Neural cell (in vitro differentiated cells): ENCODE results near the gene PGA3. TPM values are rescaled to one million over a fixed set of nuclear protein-coding genes. Genes with fewer than 3 reads are reported as not detected.
A peak's percentile ranks its signal among the peaks of the same experiment; 100 is the strongest.

ENCODE experiments used
- H2AFZ ChIP-seq: fragments of 200-600, 300-800 bp; sonication (generic), shearing (Covaris generic); 2 replicates; pipeline ENCODE4 v1.6.0; 2014; ENCODE audit warnings: low read depth, mild to moderate bottlenecking, antibody characterized with exemption, low read length, moderate library complexity
- H3F3A ChIP-seq: fragments of 200-600 bp; shearing (Covaris generic); 2 replicates; pipeline ENCODE4 v1.6.1; 2016; ENCODE audit warnings: mild to moderate bottlenecking, moderate library complexity, mixed read lengths, antibody characterized with exemption, low read length; ENCODE audit not compliant: insufficient read depth, poor library complexity, severe bottlenecking
- H3K27ac ChIP-seq: fragments of 200-600, 300-800 bp; sonication (generic), shearing (Covaris generic); 2 replicates; pipeline ENCODE4 v1.5.1; 2014; ENCODE audit warnings: mild to moderate bottlenecking, low read length, moderate library complexity
- H3K27me3 ChIP-seq: fragments of 300-800, 200-600 bp; sonication (generic), shearing (Covaris generic); 2 replicates; pipeline ENCODE4 v1.6.0; 2014; ENCODE audit warnings: mild to moderate bottlenecking, low read depth, low read length, moderate library complexity; ENCODE audit not compliant: insufficient read depth
- H3K36me3 ChIP-seq: fragments of 300-800, 200-600 bp; sonication (generic), shearing (Covaris generic); 2 replicates; pipeline ENCODE4 v1.5.1; 2014; ENCODE audit warnings: mild to moderate bottlenecking, antibody characterized with exemption, low read length, moderate library complexity; ENCODE audit not compliant: insufficient read depth
- H3K4me2 ChIP-seq: fragments of 300-800, 200-600 bp; sonication (generic), shearing (Covaris generic); 2 replicates; pipeline ENCODE4 v1.6.0; 2014; ENCODE audit warnings: mild to moderate bottlenecking, low read length
- H3K4me3 ChIP-seq: fragments of 300-800, 200-600 bp; sonication (generic), shearing (Covaris generic); 2 replicates; pipeline ENCODE4 v1.5.1; 2014; ENCODE audit warnings: mild to moderate bottlenecking, low read length, moderate library complexity
- H3K79me2 ChIP-seq: fragments of 200-600 bp; shearing (Covaris generic); replicated peaks from 2 replicates; pipeline ENCODE4 v1.6.0; 2014; ENCODE audit warnings: mild to moderate bottlenecking, low read length, moderate library complexity; ENCODE audit not compliant: insufficient read depth
- H3K9ac ChIP-seq: fragments of 300-800, 200-600 bp; sonication (generic), shearing (Covaris generic); 2 replicates; pipeline ENCODE4 v1.6.1; 2016; ENCODE audit warnings: mild to moderate bottlenecking, low read length, mixed read lengths
- H3K9me2 ChIP-seq: fragments of 200-600 bp; shearing (Covaris generic); 2 replicates; pipeline ENCODE4 v1.6.1; 2016; ENCODE audit warnings: mild to moderate bottlenecking, low read length, mixed read lengths; ENCODE audit not compliant: insufficient read depth
- H3K9me3 ChIP-seq: fragments of 200-600, 300-800 bp; sonication (generic), shearing (Covaris generic); 2 replicates; pipeline ENCODE4 v1.6.1; 2016; ENCODE audit warnings: mild to moderate bottlenecking, mixed run types, low read length, moderate library complexity, mixed read lengths
- H4K20me1 ChIP-seq: fragments of 200-600 bp; shearing (Covaris generic); 2 replicates; pipeline ENCODE4 v1.6.1; 2016; ENCODE audit warnings: mild to moderate bottlenecking, mixed run types; ENCODE audit not compliant: insufficient read depth
- CTCF ChIP-seq: fragments of 450-650 bp; IDR thresholded peaks from 2 replicates; pipeline ENCODE4 v1.5.1; 2014; ENCODE audit warnings: antibody characterized with exemption, mild to moderate bottlenecking, moderate library complexity; ENCODE audit not compliant: poor library complexity, severe bottlenecking
- EP300 ChIP-seq: fragments of 450-650 bp; conservative IDR thresholded peaks from 2 replicates; pipeline ENCODE4 v1.6.1; 2014; ENCODE audit warnings: antibody characterized with exemption, mild to moderate bottlenecking, moderate library complexity; ENCODE audit not compliant: poor library complexity, severe bottlenecking
- MXI1 ChIP-seq: fragments of 450-650 bp; conservative IDR thresholded peaks from 2 replicates; pipeline ENCODE4 v1.6.1; 2014; ENCODE audit warnings: antibody characterized with exemption, mild to moderate bottlenecking; ENCODE audit not compliant: poor library complexity, severe bottlenecking
- POLR2AphosphoS5 ChIP-seq: IDR thresholded peaks from 2 replicates; pipeline ENCODE4 v1.6.1; 2012
- RAD21 ChIP-seq: fragments of 450-650 bp; conservative IDR thresholded peaks from 2 replicates; pipeline ENCODE4 v1.6.1; 2014; ENCODE audit warnings: antibody characterized with exemption, mild to moderate bottlenecking, moderate library complexity
- REST ChIP-seq: IDR thresholded peaks from 2 replicates; pipeline ENCODE4 v1.6.1; 2012; ENCODE audit warnings: borderline replicate concordance
- SMC3 ChIP-seq: fragments of 450-650 bp; conservative IDR thresholded peaks from 2 replicates; pipeline ENCODE4 v1.6.1; 2014; ENCODE audit warnings: antibody characterized with exemption, mild to moderate bottlenecking, moderate library complexity; ENCODE audit not compliant: poor library complexity
- TAF1 ChIP-seq: IDR thresholded peaks from 2 replicates; pipeline ENCODE4 v1.6.1; 2012; ENCODE audit warnings: low read depth
- polyA plus RNA-seq: library from polyadenylated mRNA; depleted of rRNA; stranded (reverse); fragments of >200 nt; gene quantifications from 2 replicates; pipeline ENCODE4 v1.2.3, GENCODE V29; 2014

PGA3 gene
- polyA plus RNA-seq, 1 donor from 2014 or later = not detected

- no peak overlapping the region for H3K4me2 ChIP-seq
- no peak overlapping the region for H3K27ac ChIP-seq
- H3K9me2 ChIP-seq = no peaks in the 10 kb centered on the region
- peaks cover 5% of the 10 kb centered on the region for H3K9me3 ChIP-seq
- no peak overlapping the region for H2AFZ ChIP-seq
- no peak for TF ChIP-seq TAF1
- TF ChIP-seq POLR2AphosphoS5 = no peak
- no peak for TF ChIP-seq CTCF
- H3K4me3 ChIP-seq = no peak overlapping the region
- H3K79me2 ChIP-seq = peaks cover 26% of the 10 kb centered on the region
- no peaks in the 10 kb centered on the region for H3F3A ChIP-seq
- no peaks in the 10 kb centered on the region for H3K36me3 ChIP-seq
- H4K20me1 ChIP-seq = no peaks in the 10 kb centered on the region
- no peaks in the 10 kb centered on the region for H3K27me3 ChIP-seq
- no peak overlapping the region for H3K9ac ChIP-seq
Observed at GRCh38 chr11:61157743-61158142, 45.6 kb upstream of the PGA3 start.

- Histone ChIP-seq H3K9me2 (no peaks in the 10 kb centered on the region), H3F3A (no peaks in the 10 kb centered on the region), H3K36me3 (no peaks in the 10 kb centered on the region), H3K9ac (no peak overlapping the region), H3K79me2 (peaks cover 22% of the 10 kb centered on the region), H3K9me3 (peaks cover 5% of the 10 kb centered on the region), H3K27me3 (no peaks in the 10 kb centered on the region), H2AFZ (no peak overlapping the region), H3K4me2 (no peak overlapping the region), H3K27ac (no peak overlapping the region), H3K4me3 (no peak overlapping the region), H4K20me1 (no peaks in the 10 kb centered on the region)
- TF ChIP-seq REST (no peak), RAD21 (no peak), EP300 (no peak), MXI1 (no peak)
Observed at GRCh38 chr11:61158691-61159381, 44.5 kb upstream of the PGA3 start.

GRCh38 chr11:61160487-61161189 lies 42.7 kb upstream of the PGA3 start:
- Histone ChIP-seq H3K9ac (peak overlapping the region; percentile 75), H3K9me2 (no peaks in the 10 kb centered on the region), H4K20me1 (no peaks in the 10 kb centered on the region), H3K9me3 (peaks cover 2% of the 10 kb centered on the region), H3K27me3 (no peaks in the 10 kb centered on the region), H3K4me2 (peak overlapping the region; percentile 4), H2AFZ (peak overlapping the region; percentile 45), H3K79me2 (peaks cover 6% of the 10 kb centered on the region), H3F3A (no peaks in the 10 kb centered on the region), H3K27ac (peak overlapping the region; percentile 66), H3K4me3 (peak overlapping the region; percentile 80), H3K36me3 (no peaks in the 10 kb centered on the region)
- TF ChIP-seq SMC3 (no peak), REST (peak; percentile 29)
